A673 (cell line): Measurements from ENCODE around the gene FCHSD2.

Experiments used
- EZH2 ChIP-seq: fragments of 200-600 bp; sonication (generic); IDR thresholded peaks from 2 replicates; pipeline ENCODE4 v1.6.1; 2017; ENCODE audit warnings: borderline replicate concordance, low read depth, mild to moderate bottlenecking, mixed read lengths, antibody characterized with exemption, low read length; ENCODE audit not compliant: poor library complexity, severe bottlenecking
- TF ChIP-seq, protein P1 (sequence below): fragments of 300-800, 200-600 bp; sonication (generic); conservative IDR thresholded peaks from 2 replicates; pipeline ENCODE4 v1.5.1; 2017; ENCODE audit warnings: low read depth, mild to moderate bottlenecking, antibody characterized with exemption, low read length, moderate library complexity, mixed read lengths

DNA sequence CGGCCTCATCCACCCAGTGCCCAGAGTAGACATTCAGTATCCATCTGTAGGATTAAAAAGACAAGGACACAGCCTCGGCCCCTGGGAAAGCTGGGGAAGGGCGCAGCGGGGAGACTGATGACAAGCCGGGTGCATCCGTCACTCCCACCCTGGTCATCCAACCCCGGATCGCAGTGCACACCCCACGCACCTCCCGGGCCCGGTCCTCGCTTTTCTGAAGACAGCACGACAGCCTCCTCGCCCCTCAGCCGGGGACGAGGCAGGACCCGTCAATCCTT lies 1.1 kb downstream of the FCHSD2 start:
- TF ChIP-seq, protein P1, sequence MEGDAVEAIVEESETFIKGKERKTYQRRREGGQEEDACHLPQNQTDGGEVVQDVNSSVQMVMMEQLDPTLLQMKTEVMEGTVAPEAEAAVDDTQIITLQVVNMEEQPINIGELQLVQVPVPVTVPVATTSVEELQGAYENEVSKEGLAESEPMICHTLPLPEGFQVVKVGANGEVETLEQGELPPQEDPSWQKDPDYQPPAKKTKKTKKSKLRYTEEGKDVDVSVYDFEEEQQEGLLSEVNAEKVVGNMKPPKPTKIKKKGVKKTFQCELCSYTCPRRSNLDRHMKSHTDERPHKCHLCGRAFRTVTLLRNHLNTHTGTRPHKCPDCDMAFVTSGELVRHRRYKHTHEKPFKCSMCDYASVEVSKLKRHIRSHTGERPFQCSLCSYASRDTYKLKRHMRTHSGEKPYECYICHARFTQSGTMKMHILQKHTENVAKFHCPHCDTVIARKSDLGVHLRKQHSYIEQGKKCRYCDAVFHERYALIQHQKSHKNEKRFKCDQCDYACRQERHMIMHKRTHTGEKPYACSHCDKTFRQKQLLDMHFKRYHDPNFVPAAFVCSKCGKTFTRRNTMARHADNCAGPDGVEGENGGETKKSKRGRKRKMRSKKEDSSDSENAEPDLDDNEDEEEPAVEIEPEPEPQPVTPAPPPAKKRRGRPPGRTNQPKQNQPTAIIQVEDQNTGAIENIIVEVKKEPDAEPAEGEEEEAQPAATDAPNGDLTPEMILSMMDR = no peak
- no peak for TF ChIP-seq EZH2
